Erythroblast (primary cell): ENCODE measurements around the gene FAM13A.

ENCODE experiments used
- GATA1 ChIP-seq: IDR thresholded peaks from 2 replicates; pipeline ENCODE4 v1.6.1; 2011; ENCODE audit warnings: low read depth, mild to moderate bottlenecking, control low read depth, low read length, moderate library complexity
- POLR2A ChIP-seq: IDR thresholded peaks from 2 replicates; pipeline ENCODE4 v1.6.1; 2011; ENCODE audit warnings: mild to moderate bottlenecking, low read length

GRCh38 chr4:89064848-89065247 is 7.9 kb upstream of the FAM13A start:
- no peak for TF ChIP-seq POLR2A
- TF ChIP-seq GATA1, result no peak
